ENCODE measurements around the gene PRDX5.
A peak's percentile ranks its signal among the peaks of the same experiment; 100 is the strongest.

Gene PRDX5

GRCh38 chr11:64317961-64318765 lies at the start of gene PRDX5:
PRDX5 (plus strand) TSS chr11:64318121; CDS start chr11:64318216, 95 bp downstream.
- peak; percentile 97 to 99 (median 98) for DNase-seq

GRCh38 chr11:64268893-64269539 lies 48.9 kb upstream of the PRDX5 start:
- peak in 1 of 3 experiments; percentile 63 for DNase-seq

- DNase-seq, result peak; percentile 99 to 100 (median 100)
Observed at GRCh38 chr11:64269540-64270220, 48.2 kb upstream of the PRDX5 start.

- peak in 1 of 3 experiments; percentile 6 for DNase-seq
Observed at GRCh38 chr11:64275031-64275800, 42.7 kb upstream of the PRDX5 start.

- DNase-seq, result no peak
Observed at GRCh38 chr11:64275841-64276240, 42.1 kb upstream of the PRDX5 start.

GRCh38 chr11:64276653-64277431 lies 41.1 kb upstream of the PRDX5 start:
- no peak for DNase-seq

GRCh38 chr11:64278576-64279190 lies 39.2 kb upstream of the PRDX5 start:
- DNase-seq, result no peak

- DNase-seq, result no peak
Observed at GRCh38 chr11:64281957-64282770, 35.8 kb upstream of the PRDX5 start.

GRCh38 chr11:64283092-64283491 lies 34.8 kb upstream of the PRDX5 start:
- no peak for DNase-seq

GRCh38 chr11:64284048-64284961 lies 33.6 kb upstream of the PRDX5 start, which contains the start of gene BAD:
BAD (minus strand) TSS chr11:64284665; CDS start chr11:64284368, 297 bp downstream.
- peak; percentile 94 to 96 (median 94) for DNase-seq

GRCh38 chr11:64284962-64285884 lies 32.7 kb upstream of the PRDX5 start, which contains the start of gene GPR137:
GPR137 (plus strand) TSS chr11:64285848; CDS start chr11:64286525, 677 bp downstream.
- peak; percentile 86 to 95 (median 93) for DNase-seq

- peak in 2 of 3 experiments; percentile 62 to 74 for DNase-seq
Observed at GRCh38 chr11:64285885-64286800, 31.8 kb upstream of the PRDX5 start.

- DNase-seq, result no peak
Observed at GRCh38 chr11:64286801-64287159, 31.1 kb upstream of the PRDX5 start.

GRCh38 chr11:64287676-64288352 lies 30.1 kb upstream of the PRDX5 start:
- no peak for DNase-seq

GRCh38 chr11:64288353-64288750 lies 29.6 kb upstream of the PRDX5 start:
- no peak for DNase-seq

GRCh38 chr11:64289002-64289564 lies 28.8 kb upstream of the PRDX5 start:
- DNase-seq, result no peak
